HepG2 (cell line): ENCODE measurements around the gene TRMT1. TPM values are rescaled to one million over a fixed set of nuclear protein-coding genes. Genes with fewer than 3 reads are reported as not detected.

Source experiments
- ATAC-seq: fragments of 200-7000 bp; cut with Tn5 transposase; 3 replicates; pipeline ENCODE4 v1.9.1; 2020; ENCODE audit warnings: mild to moderate bottlenecking, moderate library complexity
- BruUV-seq: library from RNA; stranded (reverse); fragments of 400-500 nt; replicated peaks from 2 replicates; lab custom pipeline; 2021; lab: Mats Ljungman, UMichigan
- CTCF ChIA-PET: fragments of 300-600 bp; formaldehyde crosslinking; extraction: SDS; loops from one replicate; lab custom pipeline; 2021; ENCODE audit warnings: low total read pairs, inconsistent platforms, low intra/inter-chr PET ratio; lab: Yijun Ruan, JAX
- POLR2A ChIA-PET: fragments of 350-600 bp; sonication (Branson Sonifier 250); formaldehyde crosslinking; loops from one replicate; lab custom pipeline; 2020; ENCODE audit warnings: antibody characterized with exemption, inconsistent platforms; lab: Yijun Ruan, JAX
- DNase-seq: peaks from one replicate; pipeline ENCODE4 v3.0.0-alpha.2; 2015; ENCODE audit warnings: low spot score
- FAIRE-seq: peaks from 3 replicates; lab custom pipeline; 2011; peaks lifted over from hg19 to GRCh38; lab: Jason Lieb, UNC
- H2AFZ ChIP-seq: one replicate; pipeline ENCODE4 v1.6.1; 2011; ENCODE audit warnings: low read length, inconsistent platforms
- H3K27ac ChIP-seq: fragments of 300-600 bp; 3 replicates; pipeline ENCODE4 v1.8.0; 2011; ENCODE audit warnings: mixed run types, mild to moderate bottlenecking, mixed read lengths, low read length, inconsistent platforms; ENCODE audit not compliant: insufficient read depth; ENCODE audit errors: extremely low read length
- H3K27me3 ChIP-seq, 2 experiments: fragments of 200-600 bp in 1 of 2; 2 replicates in 1 of 2; 3 replicates in 1 of 2; pipeline versions ENCODE4 v1.6.0 to v1.8.0; 2011; ENCODE audit warnings: low read length in 2 of 2, mild to moderate bottlenecking in 2 of 2, moderate library complexity in 2 of 2, inconsistent platforms in 1 of 2; ENCODE audit not compliant: insufficient read depth in 2 of 2, control insufficient read depth in 1 of 2
- H3K36me3 ChIP-seq, 2 experiments: fragments of 200-600 bp in 1 of 2; replicated peaks in 1 of 2; 2 replicates in 1 of 2; 3 replicates in 1 of 2; pipeline versions ENCODE4 v1.5.1 to v1.8.0; 2011; ENCODE audit warnings: low read length in 2 of 2, inconsistent platforms in 1 of 2; ENCODE audit not compliant: insufficient read depth in 2 of 2, control insufficient read depth in 1 of 2
- H3K4me1 ChIP-seq: 2 replicates; pipeline ENCODE4 v1.5.1; 2012; ENCODE audit warnings: low read length, inconsistent platforms; ENCODE audit not compliant: insufficient read depth
- H3K4me2 ChIP-seq: 2 replicates; pipeline ENCODE4 v1.6.0; 2011; ENCODE audit warnings: low read depth, low read length, inconsistent platforms
- H3K4me3 ChIP-seq, 3 experiments: fragments of 200-600 bp in 1 of 3; sonication (generic), shearing (Covaris generic) in 1 of 3; replicated peaks in 1 of 3; 2 replicates each; pipeline ENCODE4 v1.5.1; 2011 to 2016; ENCODE audit warnings: low read length in 3 of 3, inconsistent platforms in 2 of 3, low read depth in 2 of 3, mild to moderate bottlenecking in 2 of 3, control low read depth in 1 of 3, mixed read lengths in 1 of 3; ENCODE audit not compliant: insufficient read depth in 1 of 3
- H3K79me2 ChIP-seq: one replicate; pipeline ENCODE4 v1.6.1; 2011; ENCODE audit warnings: low read length, inconsistent platforms; ENCODE audit not compliant: insufficient read depth
- H3K9ac ChIP-seq: 2 replicates; pipeline ENCODE4 v1.6.0; 2011; ENCODE audit warnings: mild to moderate bottlenecking, low read depth, low read length, inconsistent platforms; ENCODE audit not compliant: insufficient read depth
- H3K9me3 ChIP-seq: 2 replicates; pipeline ENCODE4 v1.5.1; 2012; ENCODE audit warnings: mild to moderate bottlenecking, low read length
- H4K20me1 ChIP-seq: 2 replicates; pipeline ENCODE4 v1.6.0; 2011; ENCODE audit warnings: inconsistent platforms, mild to moderate bottlenecking, low read length, moderate library complexity; ENCODE audit not compliant: insufficient read depth
- AKNA ChIP-seq: sonication (generic); formaldehyde crosslinking; IDR thresholded peaks from 2 replicates; pipeline ENCODE4 v1.4.0; 2020; ENCODE audit warnings: missing genetic modification reagents, borderline replicate concordance
- CCDC6 ChIP-seq: sonication (generic); formaldehyde crosslinking; IDR thresholded peaks from 2 replicates; pipeline ENCODE4 v1.8.1; 2022; ENCODE audit warnings: mild to moderate bottlenecking, missing genetic modification reagents, moderate library complexity
- CEBPG ChIP-seq: IDR thresholded peaks from 2 replicates; pipeline ENCODE4 v1.6.1; 2016
- CTCF ChIP-seq: sonication (generic); formaldehyde crosslinking; IDR thresholded peaks from 2 replicates; pipeline ENCODE4 v1.5.0; 2020; ENCODE audit warnings: mild to moderate bottlenecking, missing genetic modification reagents, moderate library complexity
- RAD21 ChIP-seq: fragments of 450-650 bp; formaldehyde crosslinking; IDR thresholded peaks from 2 replicates; pipeline ENCODE4 v1.5.0; 2020; ENCODE audit warnings: mild to moderate bottlenecking
- RBM22 ChIP-seq: fragments of 200-400 bp; formaldehyde crosslinking; optimal IDR thresholded peaks from 2 replicates; pipeline ENCODE3; 2017; ENCODE audit warnings: mild to moderate bottlenecking, low read length, moderate library complexity
- SALL1 ChIP-seq: sonication (generic); formaldehyde crosslinking; IDR thresholded peaks from 2 replicates; pipeline ENCODE4 v1.8.0; 2022; ENCODE audit warnings: mild to moderate bottlenecking, missing genetic modification reagents
- SOX6 ChIP-seq, 2 experiments: fragments of 450-650 bp in 1 of 2; sonication (generic) in 1 of 2; formaldehyde crosslinking in 1 of 2; IDR thresholded peaks; 2 replicates each; pipeline versions ENCODE4 v1.4.0 to v1.6.1; 2017 to 2020; ENCODE audit warnings: antibody characterized with exemption in 1 of 2, mild to moderate bottlenecking in 1 of 2, missing genetic modification reagents in 1 of 2
- STAG1 ChIP-seq: sonication (generic); formaldehyde crosslinking; IDR thresholded peaks from 2 replicates; pipeline ENCODE4 v1.4.0; 2020; ENCODE audit warnings: missing genetic modification reagents
- TFE3 ChIP-seq: IDR thresholded peaks from 2 replicates; pipeline ENCODE4 v1.6.1; 2016
- ZMYM2 ChIP-seq: sonication (generic); formaldehyde crosslinking; IDR thresholded peaks from 2 replicates; pipeline ENCODE4 v1.8.0; 2022; ENCODE audit warnings: mild to moderate bottlenecking, missing genetic modification reagents
- ZNF160 ChIP-seq: sonication (generic); formaldehyde crosslinking; IDR thresholded peaks from 2 replicates; pipeline ENCODE4 v1.8.0; 2022; ENCODE audit warnings: mild to moderate bottlenecking, inconsistent platforms, missing genetic modification reagents
- ZNF24 ChIP-seq: fragments of 450-650 bp; IDR thresholded peaks from 2 replicates; pipeline ENCODE4 v1.6.1; 2017; ENCODE audit warnings: antibody characterized with exemption, mild to moderate bottlenecking
- ZNF598 ChIP-seq: sonication (generic); formaldehyde crosslinking; IDR thresholded peaks from 2 replicates; pipeline ENCODE4 v1.5.1; 2020; ENCODE audit warnings: mild to moderate bottlenecking, missing genetic modification reagents, borderline replicate concordance
- ZNF644 ChIP-seq: IDR thresholded peaks from 2 replicates; pipeline ENCODE4 v1.6.1; 2016; ENCODE audit warnings: low read depth
- ZNF766 ChIP-seq: sonication (generic); formaldehyde crosslinking; IDR thresholded peaks from 2 replicates; pipeline ENCODE4 v1.5.0; 2020; ENCODE audit warnings: missing genetic modification reagents, borderline replicate concordance
- WGBS: methylation state at CpG from one replicate; pipeline ENCODE4 v1.1.6; 2017; ENCODE audit warnings: low lambda C conversion rate; 5-methylcytosine and 5-hydroxymethylcytosine counted together
- in situ Hi-C: cut with HindIII; loops from 2 replicates; pipeline ENCODE4 v1.10.0; 2017; ENCODE audit warnings: low pct_unique_long_range_greater_than_20kb; ENCODE audit not compliant: extremely low pct_ligation_motif_present
- intact Hi-C: fragments of 100-400 bp; cut with micrococcal nuclease; formaldehyde crosslinking; loops from one replicate; pipeline ENCODE4 v1.10.0; 2022; ENCODE audit not compliant: unreplicated experiment
- polyA plus RNA-seq, 8 experiments: library from polyadenylated mRNA; depleted of rRNA in 3 of 8; stranded (reverse) in 7 of 8; unstranded in 1 of 8; fragments of >200 nt; fragmentation: Illumina TruSeq in 4 of 8; extraction: Trizol in 4 of 8; gene quantifications; 2 replicates each; pipeline versions ENCODE4 v1.2.1 to v1.2.3, GENCODE V29; 2011 to 2016; ENCODE audit warnings: low read depth in 4 of 8, missing spikeins in 1 of 8, mixed read lengths in 1 of 8; ENCODE audit not compliant: insufficient read depth in 1 of 8
- total RNA-seq, 5 experiments: library from RNA; depleted of rRNA; stranded (reverse); fragments of >200 nt; fragmentation: Illumina TruSeq; extraction: Trizol; gene quantifications; 2 replicates each; pipeline ENCODE4 v1.2.3, GENCODE V29; 2016; ENCODE audit warnings: low read depth in 1 of 5

Gene TRMT1
- total and polyA plus RNA-seq, 2 of the 13 experiments (the other 11 are each of a cell fraction or from before 2014, with no cell fraction given), result 35.5 to 44.1 TPM

GRCh38 chr19:13082192-13083007 is 34.1 kb downstream of the TRMT1 start:
- peaks cover 11% of the 10 kb centered on the region for H3K4me1 ChIP-seq
- no peak overlapping the region for H3K4me3 ChIP-seq
- H3K9ac ChIP-seq, result no peak overlapping the region
- no peaks in the 10 kb centered on the region for H3K27me3 ChIP-seq
- no peaks in the 10 kb centered on the region for H3K9me3 ChIP-seq
- BruUV-seq, result no TSS peak
- no peak overlapping the region for H3K4me2 ChIP-seq
- peak; percentile 50 for FAIRE-seq
- ATAC-seq, result peak; percentile 75
- intact Hi-C loops, result no loop called here
- H3K36me3 ChIP-seq, result peaks cover 10 to 40% of the 10 kb centered on the region in 2 experiments
- peak; percentile 52 for DNase-seq
- no peak overlapping the region for H2AFZ ChIP-seq
- in situ Hi-C loops, result no loop called here
- WGBS, result 85% methylated on average over 11 of the region's 14 CpGs
- no peaks in the 10 kb centered on the region for H3K79me2 ChIP-seq
- H4K20me1 ChIP-seq, result no peaks in the 10 kb centered on the region
- ChIA-PET CTCF (interaction anchor here (0.9 to 1.4 kb wide), 2 partner anchors 105 to 117 kb away, joined by 5 to 8 read pairs; no protein-coding TSS in a partner anchor), POLR2A (interaction anchor here (0.6 kb wide), 1 partner anchor 99 kb away, joined by 3 read pairs; no protein-coding TSS in a partner anchor)
- no peak overlapping the region for H3K27ac ChIP-seq
- TF ChIP-seq ZNF160, result no peak
- peak; percentile 90 for TF ChIP-seq CEBPG
- TF ChIP-seq SOX6 (IDR thresholded peaks at IDR 0.05), result no peak
- TF ChIP-seq SOX6 (CRISPR knock-in tag; IDR thresholded peaks at IDR 0.05), result peak; percentile 48
- no peak for TF ChIP-seq ZNF766
- 0 out of 2 replicates have a peak, but pooled peaks have one; percentile 10 for TF ChIP-seq SALL1 (CRISPR knock-in tag)
- TF ChIP-seq STAG1 (CRISPR knock-in tag), result peak; percentile 59
- TF ChIP-seq CCDC6 (CRISPR knock-in tag), result no peak
- no peak for TF ChIP-seq AKNA (CRISPR knock-in tag)
- peak; percentile 33 for TF ChIP-seq CTCF
- no peak for TF ChIP-seq ZNF24
- TF ChIP-seq RAD21 (CRISPR knock-in tag), result 0 out of 2 replicates have a peak, but pooled peaks have one; percentile 27
- peak; percentile 68 for TF ChIP-seq RBM22
- TF ChIP-seq TFE3, result no peak
- TF ChIP-seq ZNF644, result no peak
- TF ChIP-seq ZNF598 (CRISPR knock-in tag), result no peak
- no peak for TF ChIP-seq ZMYM2 (CRISPR knock-in tag)
